HG03565 (cell line): ENCODE measurements around the gene ATP6V1F.

Source experiments
- ATAC-seq: cut with Tn5 transposase; IDR thresholded peaks from one replicate; pipeline ENCODE4 v1.9.1; 2021; ENCODE audit warnings: mild to moderate bottlenecking, moderate library complexity; ENCODE audit not compliant: unreplicated experiment

Gene ATP6V1F, protein sequence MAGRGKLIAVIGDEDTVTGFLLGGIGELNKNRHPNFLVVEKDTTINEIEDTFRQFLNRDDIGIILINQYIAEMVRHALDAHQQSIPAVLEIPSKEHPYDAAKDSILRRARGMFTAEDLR

DNA sequence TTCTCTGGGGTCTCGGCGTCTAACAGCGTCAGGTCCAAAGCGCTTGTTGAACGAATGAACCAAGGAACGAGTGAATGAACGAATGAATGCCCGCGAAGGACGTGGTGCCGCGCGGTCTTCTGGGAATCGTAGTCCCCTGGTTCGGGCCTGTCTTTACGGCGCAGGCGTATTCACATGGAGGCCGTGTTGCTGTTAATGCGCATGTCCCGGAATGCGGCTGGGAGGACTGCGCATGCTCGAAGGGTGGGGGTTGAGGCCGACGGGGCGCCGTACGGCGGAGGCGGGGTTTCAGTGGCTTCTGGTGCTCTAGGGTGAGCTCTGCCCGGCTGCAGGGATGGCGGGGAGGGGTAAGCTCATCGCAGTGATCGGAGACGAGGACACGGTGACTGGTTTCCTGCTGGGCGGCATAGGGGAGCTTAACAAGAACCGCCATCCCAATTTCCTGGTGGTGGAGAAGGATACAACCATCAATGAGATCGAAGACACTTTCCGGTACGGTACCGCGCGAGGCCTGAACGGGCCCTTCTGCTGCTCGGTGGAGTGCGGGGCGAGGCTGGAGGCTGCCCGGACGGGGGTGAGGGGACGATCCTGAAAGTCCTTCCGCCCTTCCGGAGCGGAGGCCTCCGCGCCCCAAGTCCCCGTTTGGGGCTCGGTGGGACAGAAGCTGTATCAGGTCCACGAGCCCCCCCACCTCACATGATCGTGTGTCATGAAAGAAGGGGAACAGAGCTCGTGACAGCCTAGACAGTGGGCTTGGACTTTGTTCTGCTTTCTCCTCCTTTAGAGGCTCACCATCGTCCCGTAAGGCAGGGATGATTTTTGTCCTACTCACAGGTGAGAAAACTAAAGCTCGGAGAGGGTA, at the start of gene ATP6V1F:
ATP6V1F (plus strand) TSS at position 286 of the 862 bp plus-strand sequence; CDS start at position 335, 49 bp downstream.
- peak; percentile 75 for ATAC-seq

DNA sequence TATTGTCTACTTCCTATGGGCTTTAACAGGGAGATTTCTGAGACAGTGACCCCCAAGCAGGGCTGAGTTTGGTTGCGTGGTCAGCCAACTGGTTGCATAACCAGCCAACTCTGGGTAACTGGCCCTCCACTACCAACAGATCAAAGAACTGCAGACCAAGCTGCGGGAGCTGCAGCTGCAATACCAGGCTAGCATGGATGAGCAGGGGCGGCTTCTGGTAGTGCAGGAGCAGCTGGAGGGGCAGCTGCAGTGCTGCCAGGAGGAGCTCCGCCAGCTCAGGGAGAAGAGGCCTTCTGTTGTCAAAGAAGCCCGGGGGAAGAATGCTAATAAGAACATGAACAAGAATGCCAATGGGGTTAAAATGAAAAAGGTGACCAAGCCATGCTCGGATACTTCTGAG, 48.2 kb upstream of the ATP6V1F start:
- no peak for ATAC-seq

DNA sequence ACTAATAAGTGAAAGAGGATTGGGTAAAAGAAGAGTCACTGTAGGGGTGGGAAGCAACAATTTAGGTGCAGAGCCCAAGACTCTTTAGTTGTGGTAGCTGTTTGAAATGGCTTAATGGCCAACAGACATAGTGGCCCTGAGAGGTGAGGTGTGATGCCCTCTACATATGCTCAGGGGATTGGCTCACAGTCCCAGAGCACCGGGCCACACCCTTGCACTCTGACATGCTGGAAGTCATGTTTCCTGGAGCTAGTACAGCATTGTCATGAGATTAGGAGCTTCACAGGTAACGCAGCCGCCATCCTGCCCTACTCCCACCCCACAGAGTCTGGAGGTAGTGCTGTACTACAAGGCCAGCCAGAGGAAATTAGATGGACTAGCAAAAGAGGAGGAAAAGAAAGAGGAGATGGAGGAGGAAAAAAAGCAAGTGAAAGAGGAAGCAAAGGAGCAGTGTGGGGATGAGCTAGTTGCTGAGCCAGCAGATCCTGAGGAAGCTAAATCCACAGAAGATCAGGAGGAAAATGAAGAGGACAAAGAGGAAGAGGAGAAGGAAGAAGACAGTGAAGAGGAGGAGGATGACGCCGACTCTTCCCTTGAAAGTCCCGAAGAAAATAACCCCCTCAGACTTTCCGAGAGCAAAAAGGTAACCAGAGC, 47.2 kb upstream of the ATP6V1F start:
- ATAC-seq: no peak

DNA sequence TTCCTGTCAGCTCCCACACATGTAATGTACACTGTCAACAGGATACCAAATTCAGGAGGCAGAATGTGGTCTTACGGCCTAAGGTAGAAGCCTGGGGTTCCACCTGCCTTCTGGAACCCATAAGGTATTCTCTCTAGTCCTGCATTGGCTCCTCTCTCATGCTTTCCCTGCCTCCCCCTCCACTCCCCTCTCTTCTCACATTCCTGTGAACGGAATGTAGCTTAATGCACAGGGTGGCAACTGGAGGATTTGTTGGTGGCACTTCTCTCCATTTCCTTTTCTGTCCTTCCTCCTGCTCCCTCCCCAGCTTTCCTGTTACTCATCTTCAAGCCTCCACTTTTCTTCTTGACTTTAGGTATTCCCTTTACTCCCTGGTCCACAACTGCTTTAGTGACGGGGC, 44.0 kb upstream of the ATP6V1F start:
- no peak for ATAC-seq

DNA sequence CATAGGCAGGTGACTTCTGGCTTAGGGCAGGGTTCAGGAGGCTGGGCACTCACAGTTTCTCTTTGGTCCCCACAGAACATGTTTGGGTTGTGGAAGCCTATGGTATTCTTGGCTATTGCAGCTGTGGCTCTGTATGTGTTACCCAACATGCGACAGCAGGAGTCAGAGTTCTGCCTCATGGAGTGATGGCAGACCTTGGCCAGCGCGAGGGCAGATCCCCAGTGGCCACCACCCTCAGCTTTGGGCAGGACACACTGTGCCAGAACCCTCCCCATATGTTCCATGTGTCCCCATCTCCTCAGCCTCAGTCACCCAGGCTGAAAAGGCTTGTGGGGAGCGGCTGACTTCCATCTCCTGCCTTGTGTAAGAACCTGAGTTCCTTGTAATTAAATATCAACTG, 40.9 kb upstream of the ATP6V1F start:
- no peak for ATAC-seq

DNA sequence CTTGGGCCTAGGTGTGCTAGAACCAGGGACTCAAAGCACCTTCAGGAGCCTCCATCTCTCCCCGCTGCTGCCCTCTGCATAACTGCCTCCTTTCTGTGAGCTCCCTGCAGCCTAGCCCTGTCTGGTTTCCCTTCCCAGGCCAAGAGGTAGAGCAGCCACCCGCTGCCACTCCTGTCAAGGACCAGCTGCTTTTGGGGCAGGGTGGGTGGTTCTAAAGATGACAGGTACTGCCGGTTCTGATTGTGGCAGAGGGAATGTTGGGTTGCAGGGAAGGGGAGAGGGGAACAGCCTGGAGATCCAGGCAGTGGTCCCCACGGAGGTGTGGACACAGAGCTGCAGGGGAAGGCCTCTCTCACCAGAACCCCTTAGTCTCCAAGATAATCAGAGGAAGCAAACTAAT, 36.1 kb upstream of the ATP6V1F start:
- ATAC-seq: no peak

DNA sequence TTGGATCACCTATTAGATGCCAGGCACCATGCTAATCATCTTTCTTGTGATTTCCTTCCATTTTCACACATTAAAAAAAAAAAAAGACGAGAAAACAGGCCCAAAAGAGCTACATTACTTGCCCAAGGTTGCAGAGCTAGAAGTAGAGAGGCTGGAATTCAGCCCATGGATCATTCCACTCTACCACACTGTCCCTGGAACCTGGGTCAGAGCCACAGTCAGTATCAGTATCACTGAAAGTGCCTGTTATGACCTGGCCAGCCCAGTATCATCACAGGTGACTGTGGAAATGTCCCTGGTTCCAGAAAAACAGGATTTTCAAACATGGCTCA, 35.8 kb upstream of the ATP6V1F start:
- no peak for ATAC-seq

DNA sequence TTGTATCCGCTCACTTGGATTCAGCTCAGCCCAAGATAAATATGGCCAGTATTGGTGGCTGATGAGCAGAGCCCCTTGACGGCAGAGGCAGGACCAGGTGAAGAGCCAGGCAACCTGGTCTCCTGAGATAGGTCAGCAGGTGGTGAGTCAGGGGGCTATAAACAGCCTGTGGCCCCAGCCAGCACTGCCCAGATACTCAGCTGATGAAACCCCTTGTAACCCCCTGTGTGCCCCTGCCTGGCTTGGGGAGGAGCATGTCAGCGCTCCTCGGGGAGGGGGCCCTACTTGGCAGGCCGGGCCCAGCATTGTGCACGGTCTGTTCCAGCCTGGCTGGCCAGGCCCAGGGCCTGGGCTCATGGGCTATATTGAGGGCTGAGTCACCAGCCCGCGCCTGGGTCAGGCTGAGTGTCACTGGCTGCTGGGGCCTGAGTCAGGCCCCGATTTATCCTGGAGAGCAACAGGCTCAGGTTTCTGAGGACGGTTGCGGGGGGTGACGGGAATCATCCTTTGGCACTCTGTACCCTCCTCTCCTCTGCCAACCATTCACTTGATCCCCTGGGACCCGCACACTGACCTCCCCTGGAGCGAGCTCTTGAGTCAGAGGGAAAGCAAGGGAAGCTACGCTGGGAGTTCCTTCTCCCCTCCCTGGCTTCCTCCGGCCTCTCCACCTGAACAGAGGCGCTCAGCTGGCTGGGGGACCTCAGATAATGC, 35.3 kb upstream of the ATP6V1F start:
- no peak for ATAC-seq

DNA sequence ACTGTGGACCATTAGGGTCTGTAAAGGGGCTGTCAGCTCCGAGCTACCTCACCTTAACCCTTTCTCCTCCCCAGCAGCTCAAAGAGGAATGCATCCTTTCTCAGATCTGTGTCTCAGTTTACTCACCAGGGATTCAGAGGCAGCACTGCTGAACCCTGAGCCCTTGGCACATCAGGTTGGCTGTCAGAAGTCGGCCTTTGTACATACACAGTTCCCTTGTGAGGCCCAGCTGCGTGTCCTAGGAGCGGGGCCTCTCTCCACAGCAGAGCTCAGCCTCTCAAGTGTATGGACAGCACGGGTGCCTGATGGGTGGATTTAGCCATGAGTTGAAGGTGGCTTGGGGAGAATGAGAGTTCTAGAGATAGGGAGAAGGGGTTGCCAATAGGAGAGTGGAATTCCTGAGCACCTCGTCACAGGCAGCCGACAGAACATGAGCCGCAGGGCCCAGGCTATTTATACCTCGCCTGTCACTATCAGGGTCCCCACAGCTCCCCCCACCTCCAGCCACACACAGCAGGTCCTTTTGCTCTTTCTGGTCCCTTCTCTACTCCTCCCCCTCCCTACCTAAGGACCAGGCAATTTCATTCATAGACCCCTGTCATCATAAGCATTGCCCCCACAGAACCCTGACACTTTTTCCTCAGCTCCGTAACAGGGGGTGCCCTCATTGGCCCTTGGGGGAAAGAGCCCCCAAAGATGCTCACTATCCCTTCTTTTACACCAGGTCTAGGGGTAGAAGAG, 34.5 kb upstream of the ATP6V1F start:
- ATAC-seq: no peak

DNA sequence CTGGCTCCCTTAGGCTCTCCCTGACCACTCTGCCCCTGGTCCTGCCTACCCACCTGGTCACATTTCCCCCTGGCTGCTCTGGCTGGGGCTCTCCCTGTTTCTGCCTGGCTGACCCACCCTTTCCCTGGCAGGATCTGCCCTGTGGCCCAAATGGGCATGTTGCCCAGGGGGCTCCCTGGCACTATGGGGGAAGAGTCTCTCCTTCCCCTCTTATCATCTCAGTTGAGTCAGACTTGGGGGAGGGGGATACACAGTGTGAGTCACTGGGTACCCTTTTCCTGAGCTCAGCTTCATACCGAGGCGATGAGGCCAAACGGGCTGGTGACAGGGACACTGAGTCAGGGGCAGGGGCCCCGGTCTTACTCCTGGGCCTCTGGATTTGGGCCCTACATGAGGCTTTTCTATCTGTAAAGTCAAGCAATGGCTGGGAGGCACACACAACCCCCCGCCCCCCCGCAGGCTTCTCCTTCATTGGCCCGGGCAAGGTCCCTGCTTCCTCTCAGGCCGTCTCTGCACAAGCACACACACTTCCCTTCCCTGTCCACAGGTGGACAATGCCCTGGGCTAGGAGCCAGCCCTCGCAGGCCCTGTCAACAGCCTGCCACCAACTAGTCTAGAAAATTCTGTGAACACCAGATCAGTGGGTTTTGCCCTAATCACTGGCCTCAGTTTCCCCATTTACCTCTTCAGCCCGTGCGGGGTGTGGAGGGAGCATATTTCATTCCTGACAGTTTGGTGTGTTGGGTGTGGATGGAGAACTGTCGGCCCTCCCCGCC, 33.1 kb upstream of the ATP6V1F start:
- ATAC-seq: no peak

DNA sequence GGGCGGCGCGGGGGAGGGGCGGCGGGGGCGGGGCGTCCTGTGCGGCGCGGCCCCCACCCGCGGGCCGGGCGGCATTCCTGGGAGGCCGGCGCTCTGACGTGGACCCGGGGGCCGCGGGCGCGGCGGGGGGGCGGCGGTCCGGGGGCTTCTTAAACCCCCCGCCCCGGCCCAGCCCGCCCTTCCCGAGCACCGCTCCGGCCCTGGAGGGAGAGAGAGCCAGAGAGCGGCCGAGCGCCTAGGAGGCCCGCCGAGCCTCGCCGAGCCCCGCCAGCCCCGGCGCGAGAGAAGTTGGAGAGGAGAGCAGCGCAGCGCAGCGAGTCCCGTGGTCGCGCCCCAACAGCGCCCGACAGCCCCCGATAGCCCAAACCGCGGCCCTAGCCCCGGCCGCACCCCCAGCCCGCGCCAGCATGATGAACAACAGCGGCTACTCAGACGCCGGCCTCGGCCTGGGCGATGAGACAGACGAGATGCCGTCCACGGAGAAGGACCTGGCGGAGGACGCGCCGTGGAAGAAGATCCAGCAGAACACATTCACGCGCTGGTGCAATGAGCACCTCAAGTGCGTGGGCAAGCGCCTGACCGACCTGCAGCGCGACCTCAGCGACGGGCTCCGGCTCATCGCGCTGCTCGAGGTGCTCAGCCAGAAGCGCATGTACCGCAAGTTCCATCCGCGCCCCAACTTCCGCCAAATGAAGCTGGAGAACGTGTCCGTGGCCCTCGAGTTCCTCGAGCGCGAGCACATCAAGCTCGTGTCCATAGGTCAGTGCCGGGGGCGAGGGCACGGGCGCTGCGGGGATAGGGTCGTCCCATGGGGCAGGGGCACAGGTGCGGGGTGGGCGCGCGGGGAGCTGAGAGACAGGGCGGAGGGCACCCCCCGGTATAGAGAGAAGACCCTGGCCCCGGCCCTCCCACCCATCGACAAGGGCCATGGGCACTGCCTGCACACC, 32.2 kb upstream of the ATP6V1F start, which contains the start of gene FLNC:
FLNC (plus strand) TSS at position 176 of the 947 bp plus-strand sequence; CDS start at position 408, 232 bp downstream.
- ATAC-seq: no peak

DNA sequence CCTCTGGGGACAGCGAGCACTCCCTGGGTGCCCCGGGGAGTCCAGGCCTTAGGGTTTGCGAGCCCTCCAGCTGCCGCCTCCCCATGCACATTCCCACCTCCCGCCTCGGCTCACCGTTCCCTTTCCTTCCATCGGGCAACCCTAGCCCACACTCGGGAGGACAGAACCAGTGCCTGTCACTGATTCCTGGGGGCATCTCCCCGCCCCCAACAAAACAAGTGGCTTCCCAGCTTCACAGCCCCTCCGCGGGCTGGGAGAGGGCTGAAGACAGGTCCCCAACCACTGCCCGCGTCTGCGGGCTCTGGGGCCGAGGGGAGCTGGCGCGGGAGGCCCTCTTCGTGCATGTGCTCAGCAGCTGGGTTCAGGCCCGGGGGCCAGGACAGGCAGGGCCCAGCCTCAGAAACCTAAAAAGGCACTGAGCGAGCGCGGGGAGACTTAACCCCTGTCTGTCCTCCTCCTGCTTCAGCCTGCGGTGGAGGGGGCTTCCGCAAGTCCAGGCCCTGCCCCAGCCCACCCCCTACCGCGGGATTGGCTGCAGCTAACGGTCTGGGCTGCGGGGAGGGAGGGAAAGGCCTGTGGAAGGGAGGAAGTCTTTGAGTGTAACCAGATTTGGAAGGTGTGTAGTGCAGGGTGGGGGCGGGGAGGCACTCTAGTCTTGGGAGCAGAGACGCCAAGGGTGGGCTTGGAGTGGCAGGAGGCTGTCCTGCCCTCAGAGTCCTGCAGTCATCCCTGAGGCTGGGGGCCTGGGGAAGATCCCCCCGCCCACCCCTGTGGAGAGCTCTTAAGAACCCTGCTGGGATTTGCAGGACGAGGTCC, 31.3 kb upstream of the ATP6V1F start:
- ATAC-seq: no peak

DNA sequence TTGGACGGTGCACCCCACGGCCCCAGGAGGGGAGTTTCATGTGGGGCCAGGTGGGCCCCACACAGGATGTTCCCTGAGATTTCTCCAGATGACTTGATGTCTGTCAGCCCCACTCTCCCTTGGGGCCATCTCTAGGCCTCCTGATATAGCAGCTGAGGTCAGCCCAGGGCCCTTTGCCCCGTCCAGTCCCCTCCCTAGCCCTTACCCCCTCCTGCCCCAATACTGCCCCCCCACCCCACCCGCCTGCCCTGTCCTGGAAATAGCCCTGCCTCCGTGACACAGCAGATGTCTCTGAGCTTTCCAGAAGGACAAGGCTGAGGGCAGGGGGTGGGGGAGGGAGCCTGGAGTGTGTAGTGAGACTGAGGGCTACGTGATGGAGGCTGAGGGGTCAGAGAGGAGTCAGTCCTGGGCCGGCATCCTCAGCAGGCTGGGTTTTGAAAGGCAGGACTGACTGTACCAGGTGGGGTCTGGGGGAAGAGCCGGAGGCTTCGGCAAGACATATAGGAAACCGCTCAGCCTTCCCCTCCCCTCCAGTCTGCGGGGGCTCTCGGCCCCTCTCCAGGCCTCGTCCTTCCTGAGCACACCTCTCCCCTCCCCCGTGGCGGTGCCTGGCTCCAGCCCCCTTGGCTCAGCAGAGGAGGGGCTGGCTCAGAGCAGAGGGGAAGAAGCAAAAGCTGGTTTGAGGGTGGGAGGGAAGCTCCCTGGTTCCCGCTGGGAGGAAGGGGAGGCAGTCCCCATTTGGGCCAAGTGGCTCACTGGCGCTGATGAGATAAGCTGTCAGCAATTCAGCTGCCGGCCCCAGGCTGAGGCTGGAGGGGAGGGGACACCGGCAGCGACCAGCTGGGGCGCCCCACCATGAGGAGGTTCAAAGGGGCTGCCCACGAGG, 30.4 kb upstream of the ATP6V1F start:
- no peak for ATAC-seq

DNA sequence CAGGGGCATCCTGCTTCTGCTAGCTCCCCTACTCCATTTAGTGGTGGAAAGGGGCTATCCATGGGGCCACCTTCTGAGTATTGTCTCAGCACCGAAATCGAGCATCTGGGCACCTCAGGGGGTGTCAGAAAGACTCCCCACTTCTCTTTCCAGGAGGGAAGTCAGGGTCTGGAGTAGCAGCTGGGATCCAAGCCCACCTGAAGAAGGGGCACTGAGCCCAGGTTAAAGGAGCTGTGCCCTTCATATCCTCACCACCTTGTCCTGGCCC, 29.8 kb upstream of the ATP6V1F start:
- ATAC-seq: no peak

DNA sequence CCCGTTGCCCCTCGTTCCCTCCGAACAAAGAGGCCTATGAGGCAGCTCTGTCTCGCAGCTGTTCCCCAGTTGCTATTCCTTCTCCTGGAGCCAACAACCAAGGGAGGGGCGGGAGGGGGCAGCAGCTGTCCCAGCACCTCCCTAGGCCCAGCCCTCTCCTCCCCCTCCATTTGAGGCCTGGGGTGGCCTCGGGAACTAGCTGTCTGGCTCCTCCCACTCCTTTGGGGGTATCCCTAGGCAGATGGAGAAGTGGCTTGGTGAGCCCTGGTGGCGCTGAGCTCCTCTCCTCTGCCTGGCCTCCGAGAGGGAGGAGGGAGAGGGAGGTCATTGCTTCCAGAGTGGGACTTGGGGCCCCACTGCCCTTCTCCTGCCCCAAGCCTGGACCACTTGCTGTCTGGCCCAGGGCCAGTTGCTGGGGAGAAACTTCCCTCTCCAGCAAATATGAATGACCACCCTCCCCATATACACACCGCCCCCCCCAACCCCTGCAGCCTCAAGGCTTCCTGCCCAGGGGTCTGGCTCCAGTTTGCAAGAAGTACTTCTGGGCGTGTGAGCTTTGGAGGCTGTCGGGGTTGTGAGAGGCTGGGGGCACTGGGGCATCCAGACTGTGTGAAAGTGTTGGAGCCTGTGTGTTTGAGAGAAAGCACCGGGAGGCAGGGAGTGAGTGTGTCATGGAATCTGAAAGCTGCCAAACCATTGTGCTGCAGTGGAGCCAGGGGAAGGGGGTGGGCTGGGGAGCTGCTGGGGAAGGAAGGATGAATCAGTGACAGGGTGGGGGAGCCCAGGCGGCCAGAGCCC, 29.3 kb upstream of the ATP6V1F start:
- ATAC-seq: no peak

DNA sequence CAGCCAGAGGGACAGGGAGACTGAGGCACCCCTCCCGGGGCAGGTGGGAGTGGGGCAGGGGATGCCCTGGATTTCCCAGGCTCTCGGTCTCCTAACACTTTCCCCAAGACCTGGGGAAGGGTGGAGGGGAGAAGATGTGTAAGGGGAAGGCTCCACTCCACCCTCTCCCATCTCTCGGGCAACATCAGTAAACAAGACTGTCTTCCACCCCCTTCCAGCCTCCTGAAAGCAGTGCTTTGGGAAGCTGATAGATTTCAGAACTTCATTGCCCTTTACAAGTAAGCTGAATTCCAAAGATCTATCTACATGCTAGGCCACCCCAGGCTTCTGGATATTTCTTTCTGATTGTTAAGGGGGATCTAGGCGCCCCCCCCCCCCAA, 28.7 kb upstream of the ATP6V1F start:
- ATAC-seq: no peak
